Erythroblast (primary cell): Measurements from ENCODE around the gene TNRC6B.

Experiments used
- DNase-seq, 2 experiments: peaks; one replicate each; lab custom pipeline; 2025; lab: John Stamatoyannopoulos, UW
- GATA1 ChIP-seq: IDR thresholded peaks from 2 replicates; pipeline ENCODE4 v1.6.1; 2011; ENCODE audit warnings: low read depth, mild to moderate bottlenecking, control low read depth, low read length, moderate library complexity
- POLR2A ChIP-seq: IDR thresholded peaks from 2 replicates; pipeline ENCODE4 v1.6.1; 2011; ENCODE audit warnings: mild to moderate bottlenecking, low read length

The TNRC6B gene

DNA sequence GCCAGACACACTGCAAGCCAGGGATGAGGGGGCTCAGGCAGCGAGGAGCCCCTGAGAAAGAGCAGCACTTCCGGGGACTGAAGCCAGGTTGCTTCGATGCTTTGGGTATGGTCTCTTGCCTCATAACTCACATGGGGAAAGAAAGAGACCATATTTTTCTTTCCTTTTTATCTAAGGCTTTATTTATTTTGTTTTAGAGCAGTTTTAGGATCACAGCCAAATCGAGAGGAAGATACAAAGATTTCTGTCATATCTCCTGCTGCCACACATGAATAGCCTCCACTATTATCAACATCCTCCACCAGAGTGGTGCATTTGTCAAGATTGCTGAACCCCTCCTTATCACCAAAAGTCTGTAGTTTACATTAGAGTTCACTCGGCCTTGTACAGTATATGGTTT is 144.3 kb downstream of the TNRC6B start:
- DNase-seq = peak; percentile 82 to 95
- TF ChIP-seq GATA1 (peak; percentile 60), POLR2A (no peak)

DNA sequence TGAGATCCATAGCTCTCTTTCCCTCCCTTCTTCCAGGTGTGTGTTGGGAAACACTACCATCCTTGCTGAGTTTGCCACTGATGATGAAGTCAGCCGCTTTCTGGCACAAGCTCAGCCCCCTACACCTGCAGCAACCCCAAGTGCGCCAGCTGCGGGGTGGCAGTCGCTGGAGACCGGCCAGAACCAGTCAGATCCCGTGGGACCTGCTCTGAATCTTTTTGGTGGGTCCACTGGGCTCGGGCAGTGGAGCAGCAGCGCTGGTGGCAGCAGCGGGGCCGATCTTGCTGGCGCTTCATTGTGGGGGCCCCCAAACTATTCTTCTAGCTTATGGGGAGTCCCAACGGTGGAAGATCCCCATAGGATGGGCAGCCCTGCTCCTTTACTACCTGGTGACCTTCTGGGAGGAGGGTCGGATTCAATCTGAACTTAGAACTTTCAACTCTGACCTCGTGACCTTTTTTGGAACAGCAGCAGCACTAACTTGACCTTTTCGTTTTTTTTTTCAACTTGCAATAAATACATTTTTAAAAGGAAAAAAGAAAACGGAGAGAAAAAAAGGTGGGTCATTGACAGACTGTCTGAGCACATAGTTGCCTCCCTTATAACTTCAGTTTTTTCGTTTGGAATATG is 145.2 kb downstream of the TNRC6B start:
- DNase-seq = no peak
- TF ChIP-seq GATA1 = no peak
- TF ChIP-seq POLR2A = no peak

DNA sequence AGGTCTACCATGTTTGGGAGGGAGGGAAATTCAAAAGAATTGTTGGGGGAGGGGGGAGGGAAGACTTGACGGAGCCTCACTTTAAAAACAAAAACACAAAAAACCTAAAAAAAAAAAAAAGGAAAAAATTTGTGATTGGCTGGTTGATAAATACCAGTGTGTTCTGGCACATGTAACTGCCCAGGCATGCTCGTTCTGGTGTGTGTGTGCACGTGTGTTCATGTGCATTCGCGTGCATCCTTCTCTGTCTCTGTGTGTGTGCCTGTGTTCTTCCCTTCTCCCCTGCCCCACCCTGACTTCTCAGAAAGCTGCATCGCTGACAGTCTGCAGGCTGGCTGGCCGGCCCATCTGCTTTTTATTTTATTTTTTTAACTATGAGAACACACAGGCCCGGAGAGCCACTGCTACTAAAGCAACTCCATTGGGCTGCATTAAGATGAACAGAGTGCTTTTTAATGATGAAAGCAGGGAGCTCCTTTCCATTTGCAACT is 146.0 kb downstream of the TNRC6B start:
- TF ChIP-seq GATA1 = no peak
- no peak for TF ChIP-seq POLR2A
- no peak for DNase-seq

DNA sequence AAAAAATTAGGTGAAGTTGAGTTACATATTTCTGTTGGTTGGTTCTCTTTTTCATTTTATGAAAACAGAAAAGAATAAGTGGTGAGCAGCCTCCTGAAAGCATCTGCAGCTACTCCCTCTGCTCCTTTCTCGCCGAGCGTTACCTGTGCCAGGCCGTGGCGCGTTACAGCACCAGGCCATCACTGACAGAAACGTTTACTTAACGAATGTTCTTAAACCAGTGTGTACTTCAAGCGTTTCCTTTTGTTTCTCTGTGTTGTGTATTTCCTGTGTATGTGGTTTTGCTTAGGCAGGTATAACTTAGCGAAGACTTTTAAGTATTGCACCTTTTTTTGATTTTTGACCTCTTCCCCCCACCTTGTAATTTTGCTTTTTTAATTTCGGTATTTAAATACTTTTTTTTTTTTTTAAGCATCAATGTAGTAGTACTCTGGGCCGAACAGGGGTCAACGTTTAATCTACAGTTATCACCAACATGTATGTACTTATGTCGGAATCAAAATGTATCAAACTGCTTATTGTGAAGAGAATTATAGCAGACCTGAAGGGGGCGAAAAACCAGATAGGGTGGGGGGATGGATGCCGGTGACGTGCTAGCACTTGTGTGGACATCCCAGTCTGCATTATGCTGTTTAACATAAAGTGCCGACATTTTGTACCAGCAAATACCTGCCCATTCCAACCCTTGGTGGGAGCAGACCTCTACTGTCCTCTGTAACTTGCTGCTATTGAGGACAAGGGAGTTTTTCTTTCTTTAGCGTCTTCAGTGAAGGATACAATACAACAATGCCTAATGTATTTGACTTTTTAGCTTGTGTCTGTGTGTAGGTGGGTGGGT is 147.0 kb downstream of the TNRC6B start:
- no peak for DNase-seq

DNA sequence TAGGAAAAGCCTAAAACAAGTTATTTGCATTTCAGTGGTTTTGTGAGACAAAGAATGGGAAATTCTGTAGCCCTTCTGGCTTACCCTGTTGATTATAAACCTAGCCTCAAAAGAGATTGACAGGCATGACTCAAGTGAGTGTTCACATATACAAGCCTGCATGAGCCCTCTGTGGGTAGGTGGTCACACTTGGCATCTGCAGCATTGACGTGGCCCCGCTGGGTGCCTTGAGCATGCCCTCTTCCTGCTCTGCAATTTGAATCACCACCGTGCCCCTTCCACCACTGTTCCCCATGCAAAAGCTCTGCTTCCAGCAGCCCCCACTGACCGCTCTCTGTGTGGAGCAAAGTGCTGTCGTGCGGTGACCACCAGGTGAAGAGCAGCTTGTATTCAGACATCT is 147.6 kb downstream of the TNRC6B start:
- DNase-seq = no peak
- TF ChIP-seq POLR2A (no peak), GATA1 (no peak)

More for the DNA sequence above, 147.0 kb downstream of the TNRC6B start:
- TF ChIP-seq POLR2A (no peak), GATA1 (no peak)

DNA sequence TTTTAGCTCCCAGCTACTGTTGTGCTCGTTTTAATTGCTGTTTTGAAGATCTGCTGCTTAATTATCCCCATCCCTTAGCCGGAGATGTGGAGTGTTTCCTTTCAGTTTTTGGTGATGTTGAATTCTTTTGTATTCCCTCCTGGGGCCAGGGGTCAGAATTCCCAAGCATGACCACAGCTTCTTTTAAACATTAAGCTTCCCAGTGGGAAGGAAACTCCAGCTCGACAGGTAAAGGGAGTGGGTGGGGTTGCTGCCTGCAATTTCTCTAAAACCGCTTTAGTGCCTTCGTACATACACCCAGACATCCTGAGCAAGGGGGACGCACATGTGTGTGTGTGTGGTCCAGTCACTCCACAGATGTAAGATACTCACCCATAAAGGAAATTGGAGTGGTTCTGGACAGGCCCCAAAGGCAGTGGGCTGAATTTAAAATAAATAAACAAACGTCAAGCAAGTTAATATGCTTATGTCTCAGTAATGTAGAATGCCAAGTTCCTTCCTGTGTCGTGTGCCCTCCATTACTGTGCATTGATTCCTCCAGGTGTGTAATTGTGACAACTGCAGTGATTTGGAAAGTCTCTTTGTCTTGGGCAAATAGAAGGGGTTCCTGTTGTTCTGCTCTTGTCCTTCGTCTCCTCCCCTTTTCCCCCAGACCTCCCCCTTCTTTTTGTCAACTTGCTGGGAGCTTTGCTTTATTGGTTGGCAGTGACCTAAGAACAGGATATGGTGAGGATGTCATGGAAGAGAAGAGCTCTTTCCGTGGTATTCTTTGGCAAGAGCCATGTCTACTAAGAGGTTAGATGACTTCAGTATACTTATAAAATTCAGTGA is 149.4 kb downstream of the TNRC6B start:
- no peak for DNase-seq
- TF ChIP-seq GATA1 (no peak), POLR2A (no peak)

DNA sequence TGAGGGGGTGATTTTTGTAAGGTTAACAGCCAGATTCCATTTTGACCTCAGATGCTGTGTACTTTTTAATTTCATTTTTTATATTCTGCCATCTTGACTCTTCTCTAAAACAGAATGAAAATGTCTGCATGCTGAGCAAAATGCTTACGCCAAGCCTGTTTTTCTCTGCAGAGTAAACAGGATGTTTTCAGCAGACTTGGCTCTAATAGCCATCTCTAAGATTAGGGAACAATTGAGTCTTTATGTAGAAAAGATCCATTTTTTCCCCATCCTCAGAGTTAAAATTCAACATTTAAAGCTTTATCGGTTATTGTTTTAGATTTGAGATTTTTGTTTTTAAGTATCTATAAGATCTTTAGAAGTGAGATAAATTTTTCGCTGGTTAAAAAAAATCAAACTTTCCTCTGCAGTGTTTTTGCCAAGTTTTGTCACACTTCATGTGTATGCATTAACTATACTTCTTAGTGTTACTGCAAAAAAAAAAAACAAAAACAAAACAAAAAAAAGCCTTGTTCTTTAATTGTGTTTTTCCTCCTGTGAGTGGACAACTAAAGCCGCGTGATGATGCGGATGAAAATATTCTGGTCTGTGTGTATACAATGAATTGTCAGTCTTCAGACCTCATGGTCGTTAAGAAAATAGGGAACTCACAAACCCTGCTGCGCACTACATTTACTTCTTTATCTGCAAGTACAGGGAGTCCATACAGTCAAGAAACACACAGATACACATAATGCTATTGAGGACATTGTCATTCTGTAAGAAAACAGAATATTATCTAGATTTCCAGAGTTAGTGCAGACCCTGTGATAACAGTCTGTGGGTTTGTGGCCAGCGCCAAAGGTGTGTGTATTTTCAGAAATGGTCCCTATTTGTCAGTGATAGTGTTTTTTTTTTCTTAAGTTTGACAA is 151.1 kb downstream of the TNRC6B start:
- peak; percentile 62 to 91 for DNase-seq
- no peak for TF ChIP-seq GATA1
- no peak for TF ChIP-seq POLR2A

DNA sequence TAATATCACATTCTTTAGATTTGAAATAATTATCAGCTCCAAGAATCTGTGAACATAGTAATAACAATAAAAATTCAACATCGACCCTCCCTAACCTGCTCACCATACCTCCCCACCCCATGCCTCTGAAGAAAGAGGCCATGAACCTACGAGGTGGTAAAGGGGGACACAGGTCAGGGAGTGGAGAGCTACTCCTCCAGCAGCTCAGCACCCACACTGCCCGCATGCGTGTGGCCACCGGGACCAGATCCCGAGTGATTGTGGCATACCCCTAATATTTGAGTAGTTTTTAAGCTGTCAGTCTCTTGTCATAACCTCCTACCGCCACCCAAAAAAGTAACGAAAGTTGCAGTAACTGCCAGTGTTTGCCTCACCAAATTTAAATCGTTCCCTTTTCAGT is 151.7 kb downstream of the TNRC6B start:
- DNase-seq = peak in 1 of 2 experiments; percentile 54

DNA sequence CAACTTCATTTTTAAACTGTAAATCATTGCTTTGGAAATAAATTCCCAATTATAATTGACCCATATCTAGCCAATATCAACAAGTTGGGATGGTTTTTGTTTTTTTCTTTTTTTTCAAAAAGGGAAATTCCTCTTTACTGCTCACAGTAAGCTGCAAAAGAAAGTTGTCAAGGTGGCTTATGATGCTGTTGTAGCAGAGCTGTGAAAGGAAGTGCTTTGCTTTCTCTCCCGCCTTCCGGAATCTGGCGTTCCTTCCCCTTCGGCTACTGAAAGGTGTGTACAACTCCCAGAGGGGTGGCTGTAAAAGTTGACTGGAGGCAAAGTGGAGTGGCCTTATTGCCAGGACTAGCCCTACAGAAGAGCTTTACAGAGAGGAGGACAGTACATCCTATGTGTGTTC is 152.4 kb downstream of the TNRC6B start:
- DNase-seq = no peak
- TF ChIP-seq GATA1 = no peak
- TF ChIP-seq POLR2A = no peak

More for the DNA sequence above, 151.7 kb downstream of the TNRC6B start:
- TF ChIP-seq GATA1 (no peak), POLR2A (no peak)

DNA sequence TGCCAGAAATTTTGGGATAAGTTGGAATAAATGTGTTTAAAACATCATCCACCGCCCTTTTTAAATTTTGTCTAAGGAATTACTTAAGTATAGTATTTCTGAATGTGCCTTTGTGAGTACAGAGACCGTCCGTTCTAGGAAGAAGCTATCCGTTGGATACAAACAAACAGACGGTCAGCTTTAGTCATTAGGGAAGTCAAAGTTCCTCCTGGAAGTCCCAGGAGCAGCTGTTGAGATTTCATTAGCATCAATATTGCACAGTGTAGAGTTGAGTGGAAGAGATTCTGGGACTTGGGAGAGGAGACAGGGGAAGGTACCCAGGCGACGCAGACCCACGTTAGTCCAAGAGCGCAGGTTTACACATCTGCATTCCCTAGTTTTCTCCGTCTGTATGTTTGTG is 152.9 kb downstream of the TNRC6B start:
- no peak for DNase-seq

DNA sequence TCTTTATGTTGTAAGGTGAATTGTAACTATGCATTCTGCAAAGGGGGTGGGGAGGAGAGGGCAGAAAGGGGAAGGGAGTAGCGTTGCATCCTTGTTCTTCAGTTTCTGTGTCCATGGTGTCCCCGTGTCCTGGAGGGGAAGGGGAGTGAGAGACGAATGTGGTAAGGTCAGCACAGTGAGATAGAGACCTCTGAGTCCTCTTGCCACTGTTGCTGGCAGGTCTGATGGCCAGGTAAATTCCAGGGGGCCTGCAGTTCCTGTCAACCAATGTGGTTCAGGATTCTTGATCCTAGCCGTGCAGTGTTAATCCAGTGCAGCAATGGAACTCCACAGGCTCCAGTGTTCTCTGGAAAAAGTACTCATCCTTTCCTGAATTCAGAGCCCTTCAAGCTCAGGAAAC is 154.0 kb downstream of the TNRC6B start:
- no peak for TF ChIP-seq POLR2A
- TF ChIP-seq GATA1 = no peak
- DNase-seq = no peak

More for the DNA sequence above, 152.9 kb downstream of the TNRC6B start:
- TF ChIP-seq GATA1 (no peak), POLR2A (no peak)

DNA sequence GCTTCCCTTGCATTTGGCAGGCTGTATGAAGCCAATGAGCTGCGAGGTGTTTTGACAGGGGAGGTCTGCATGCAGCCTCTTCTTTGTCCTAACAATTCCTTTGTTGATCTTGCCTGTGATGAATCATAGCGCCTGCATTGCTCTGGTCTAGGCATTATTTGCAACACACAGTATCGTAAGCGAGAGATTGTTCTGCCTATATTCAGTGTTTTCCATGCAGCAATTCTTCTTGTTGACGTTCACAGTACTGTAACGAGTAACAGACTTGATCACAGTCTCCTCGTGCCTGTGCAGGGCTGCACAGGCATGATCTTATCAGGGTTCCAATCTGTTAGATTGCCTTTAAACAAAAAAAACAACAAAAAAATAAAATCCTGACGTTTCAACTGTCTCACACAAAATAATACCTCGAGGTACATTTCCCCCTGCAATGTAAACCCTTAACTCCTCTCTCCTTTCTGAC is 154.6 kb downstream of the TNRC6B start:
- no peak for TF ChIP-seq POLR2A
- TF ChIP-seq GATA1 = no peak
- no peak for DNase-seq
